CD8-positive, alpha-beta memory T cell (primary cell): ENCODE results near the gene LMO1. TPM values are rescaled to one million over a fixed set of nuclear protein-coding genes. Genes with fewer than 3 reads are reported as not detected.

Experiments
- CTCF ChIA-PET: fragments of 350-600 bp; sonication (Branson Sonifier 250); formaldehyde crosslinking; loops from one replicate; lab custom pipeline; 2021; ENCODE audit warnings: antibody characterized with exemption; lab: Charles Lee
- POLR2A ChIA-PET: fragments of 350-600 bp; sonication (Branson Sonifier 250); formaldehyde crosslinking; loops from one replicate; lab custom pipeline; 2021; ENCODE audit warnings: antibody characterized with exemption; lab: Charles Lee
- DNase-seq, 5 donors: peaks; one replicate each; pipeline versions ENCODE4 v3.0.0 to v3.0.0-alpha.2; 2020 to 2022; ENCODE audit warnings: mixed read lengths in 1 of 5
- H3K27ac ChIP-seq: one replicate; pipeline ENCODE4 v1.7.0; 2013; ENCODE audit warnings: low read depth, mild to moderate bottlenecking, low read length, moderate library complexity
- H3K27me3 ChIP-seq: 2 replicates; pipeline ENCODE4 v1.7.0; 2013; ENCODE audit warnings: low read length, mild to moderate bottlenecking; ENCODE audit not compliant: insufficient read depth, poor library complexity, severe bottlenecking
- H3K36me3 ChIP-seq: 2 replicates; pipeline ENCODE4 v1.7.0; 2013; ENCODE audit warnings: mild to moderate bottlenecking, low read length, moderate library complexity; ENCODE audit not compliant: insufficient read depth
- H3K4me1 ChIP-seq: 2 replicates; pipeline ENCODE4 v1.7.0; 2013; ENCODE audit warnings: mild to moderate bottlenecking, low read length, moderate library complexity; ENCODE audit not compliant: insufficient read depth
- H3K4me3 ChIP-seq: 2 replicates; pipeline ENCODE4 v1.7.0; 2013; ENCODE audit warnings: mild to moderate bottlenecking, low read length
- H3K9me3 ChIP-seq: 2 replicates; pipeline ENCODE4 v1.7.0; 2013; ENCODE audit warnings: mild to moderate bottlenecking, low read length
- H3K27ac Mint-ChIP-seq, 8 donors: one replicate each; pipeline ENCODE4 v1.8.0; 2020 to 2021; ENCODE audit warnings: mixed read lengths in 8 of 8, mild to moderate bottlenecking in 6 of 8, inconsistent platforms in 3 of 8, moderate library complexity in 3 of 8
- H3K27me3 Mint-ChIP-seq, 2 donors: one replicate each; pipeline ENCODE4 v1.8.0; 2020 to 2021; ENCODE audit warnings: mixed read lengths in 2 of 2, mild to moderate bottlenecking in 1 of 2, moderate library complexity in 1 of 2
- H3K36me3 Mint-ChIP-seq, 3 donors: one replicate each; pipeline ENCODE4 v1.8.0; 2020 to 2021; ENCODE audit warnings: mixed read lengths in 3 of 3, inconsistent platforms in 1 of 3, mild to moderate bottlenecking in 1 of 3
- H3K4me1 Mint-ChIP-seq, 3 donors: one replicate each; pipeline ENCODE4 v1.8.0; 2020 to 2021; ENCODE audit warnings: mixed read lengths in 3 of 3, inconsistent platforms in 1 of 3, mild to moderate bottlenecking in 1 of 3
- H3K4me3 Mint-ChIP-seq, 7 donors: one replicate each; pipeline ENCODE4 v1.8.0; 2020 to 2021; ENCODE audit warnings: mixed read lengths in 7 of 7, mild to moderate bottlenecking in 6 of 7, moderate library complexity in 4 of 7, inconsistent platforms in 2 of 7
- H3K9me3 Mint-ChIP-seq, 5 donors: one replicate each; pipeline ENCODE4 v1.8.0; 2020 to 2022; ENCODE audit warnings: mixed read lengths in 5 of 5, mild to moderate bottlenecking in 3 of 5, moderate library complexity in 2 of 5, inconsistent platforms in 1 of 5
- polyA plus RNA-seq: library from polyadenylated mRNA; unstranded; fragments of 300-500 nt; fragmentation: Illumina TruSeq; gene quantifications from one replicate; pipeline ENCODE4 v1.2.3, GENCODE V29; 2021
- total RNA-seq, 2 experiments: library from RNA; stranded (reverse); gene quantifications; one replicate each; pipeline ENCODE4 v1.2.3, GENCODE V29; 2021

Gene LMO1
- total and polyA plus RNA-seq, 3 experiments from 2014 or later = 0.29 TPM; not detected in 2

DNA sequence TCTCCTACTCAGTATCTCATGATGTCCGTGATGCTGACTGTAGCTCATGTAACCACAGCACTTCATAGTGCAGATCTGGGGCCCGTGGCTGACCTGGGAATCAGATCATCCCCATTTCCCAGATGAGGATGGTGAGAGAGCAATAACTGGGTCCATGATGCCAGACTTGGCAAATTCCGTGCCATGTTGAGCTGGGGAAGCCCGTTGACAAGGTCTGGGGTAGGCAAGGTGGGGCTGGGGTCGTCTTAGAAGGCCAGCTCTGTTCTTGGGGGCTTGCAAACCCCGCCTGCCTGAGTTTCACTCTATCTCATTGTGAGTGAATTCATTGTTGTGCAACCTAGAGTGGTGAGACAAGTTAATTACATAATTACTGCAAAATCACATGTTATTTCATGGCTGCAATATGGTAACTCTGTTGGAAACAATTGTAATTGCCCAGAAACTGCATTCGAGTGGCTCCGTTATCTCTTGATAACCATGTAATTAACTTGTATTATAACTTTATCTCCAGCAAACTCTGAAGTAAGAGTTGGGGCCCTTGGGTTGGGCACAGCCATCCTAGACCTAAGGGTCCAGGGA is 41.7 kb downstream of the LMO1 start:
- peaks cover 0 to 3% of the 10 kb centered on the region in 2 donors for H3K27me3 Mint-ChIP-seq
- ChIA-PET POLR2A (no interaction called here), CTCF (interaction anchor here (1.0 to 1.1 kb wide), 3 partner anchors 9 to 42 kb away, joined by 3 read pairs; partner anchors contain the start of gene LMO1)

DNA sequence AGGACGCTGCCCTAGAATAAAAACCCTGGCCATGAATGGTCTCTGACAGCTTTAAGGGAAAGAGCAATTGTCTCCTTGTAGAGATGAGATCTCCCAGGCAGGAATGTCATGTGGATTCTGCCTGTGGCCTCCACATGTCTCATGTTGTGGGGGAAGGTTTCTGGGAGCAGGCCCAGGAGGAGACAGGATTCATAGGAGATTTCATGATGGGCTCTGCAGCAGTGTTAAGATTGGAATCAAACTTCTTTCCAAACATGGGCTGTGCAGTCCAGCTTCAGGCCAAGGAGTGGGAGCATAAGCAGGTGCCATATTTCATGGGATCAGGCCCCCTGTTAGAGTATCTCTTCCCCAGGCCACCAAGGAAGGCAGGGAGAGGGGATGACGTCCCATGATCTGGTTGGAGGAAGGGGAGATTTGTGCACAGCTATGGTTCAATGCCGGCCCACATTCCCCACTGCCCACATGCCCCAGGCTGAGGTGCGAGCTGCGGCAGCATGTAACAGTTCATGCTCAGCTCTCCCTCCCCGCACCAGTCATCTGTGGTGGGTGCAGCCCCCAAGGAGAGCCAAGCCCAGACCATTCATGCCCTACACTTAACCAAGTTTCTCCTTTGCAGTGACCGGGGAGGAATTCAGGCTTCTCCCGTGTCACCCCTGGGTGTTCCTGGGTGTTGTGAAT is 42.5 kb downstream of the LMO1 start:
- no peak for DNase-seq
- H3K4me3 ChIP-seq = no peak overlapping the region
- no peaks in the 10 kb centered on the region for H3K9me3 ChIP-seq
- H3K4me1 Mint-ChIP-seq = peaks cover 0 to 3% (median 0%) of the 10 kb centered on the region in 3 donors
- H3K36me3 ChIP-seq = no peaks in the 10 kb centered on the region
- no peak overlapping the region for H3K4me3 Mint-ChIP-seq
- peaks cover 0 to 3% of the 10 kb centered on the region in 2 donors for H3K27me3 Mint-ChIP-seq
- H3K9me3 Mint-ChIP-seq = no peaks in the 10 kb centered on the region
- H3K27ac ChIP-seq = no peak overlapping the region
- H3K36me3 Mint-ChIP-seq = no peaks in the 10 kb centered on the region
- CTCF ChIA-PET = interaction anchor here (1.0 to 1.4 kb wide), 3 partner anchors 10 to 346 kb away, joined by 3 to 5 read pairs (median 3); partner anchors contain the start of gene LMO1
- POLR2A ChIA-PET = no interaction called here
- no peaks in the 10 kb centered on the region for H3K4me1 ChIP-seq
- H3K27ac Mint-ChIP-seq = no peak overlapping the region
- H3K27me3 ChIP-seq = no peaks in the 10 kb centered on the region

More for the DNA sequence above, 41.7 kb downstream of the LMO1 start:
- Histone ChIP-seq H3K4me3 (no peak overlapping the region), H3K9me3 (no peaks in the 10 kb centered on the region), H3K4me1 (no peaks in the 10 kb centered on the region), H3K27ac (no peak overlapping the region), H3K36me3 (no peaks in the 10 kb centered on the region), H3K27me3 (no peaks in the 10 kb centered on the region)
- Mint-ChIP-seq H3K4me3 (no peak overlapping the region), H3K4me1 (peaks cover 0 to 3% (median 0%) of the 10 kb centered on the region in 3 donors), H3K36me3 (no peaks in the 10 kb centered on the region), H3K9me3 (no peaks in the 10 kb centered on the region), H3K27ac (no peak overlapping the region)
- no peak for DNase-seq

DNA sequence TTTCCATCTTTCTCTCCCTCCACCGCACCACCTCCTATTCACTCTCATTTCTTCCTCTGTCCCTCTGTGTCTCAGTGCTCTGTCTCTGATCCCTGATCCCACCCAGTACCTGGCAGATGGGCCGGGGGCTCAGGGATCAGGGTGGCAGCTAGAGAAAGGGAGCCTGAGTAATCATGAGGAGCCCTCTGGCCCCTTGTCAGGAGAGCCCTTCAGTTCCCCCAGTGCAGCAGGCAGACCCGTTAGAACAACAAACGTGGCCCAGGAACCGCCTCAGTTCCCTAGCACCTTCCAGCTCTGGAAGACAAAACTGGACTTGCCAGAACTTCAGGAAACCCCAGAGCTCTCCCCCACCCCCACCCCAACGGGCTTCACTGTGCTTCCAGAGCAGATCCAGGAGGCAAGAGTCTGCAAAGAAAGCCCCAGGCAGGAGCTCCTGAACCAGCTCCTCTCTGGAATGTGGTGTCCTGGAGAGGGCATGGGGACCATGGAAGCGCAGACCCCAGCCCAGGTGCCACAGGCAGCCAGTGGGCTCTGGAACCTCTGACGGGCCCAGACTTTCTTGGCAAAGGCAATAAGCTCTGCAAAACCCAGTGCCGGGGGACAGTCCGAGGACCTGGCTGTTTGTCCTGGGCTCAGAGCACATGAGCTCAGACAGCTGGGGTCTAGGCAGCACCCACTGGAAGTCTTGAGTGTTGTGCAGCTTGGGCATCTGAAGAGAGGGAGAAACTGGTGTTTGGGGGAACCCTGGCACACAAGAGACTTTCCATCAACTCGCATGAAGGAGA is 43.2 kb downstream of the LMO1 start:
- no peak overlapping the region for H3K4me3 ChIP-seq
- H3K9me3 ChIP-seq = no peaks in the 10 kb centered on the region
- no peak overlapping the region for H3K27ac ChIP-seq
- Mint-ChIP-seq H3K4me3 (no peak overlapping the region), H3K9me3 (no peaks in the 10 kb centered on the region), H3K27me3 (peaks cover 2 to 3% of the 10 kb centered on the region in 2 donors), H3K27ac (no peak overlapping the region), H3K4me1 (peaks cover 0 to 1% (median 0%) of the 10 kb centered on the region in 3 donors), H3K36me3 (no peaks in the 10 kb centered on the region)
- H3K27me3 ChIP-seq = no peaks in the 10 kb centered on the region
- POLR2A ChIA-PET = no interaction called here
- no peak for DNase-seq
- H3K4me1 ChIP-seq = no peaks in the 10 kb centered on the region
- H3K36me3 ChIP-seq = no peaks in the 10 kb centered on the region
- CTCF ChIA-PET = interaction anchor here (1.4 to 1.6 kb wide), 2 partner anchors 9 to 347 kb away, joined by 3 to 5 read pairs; no protein-coding TSS in a partner anchor

DNA sequence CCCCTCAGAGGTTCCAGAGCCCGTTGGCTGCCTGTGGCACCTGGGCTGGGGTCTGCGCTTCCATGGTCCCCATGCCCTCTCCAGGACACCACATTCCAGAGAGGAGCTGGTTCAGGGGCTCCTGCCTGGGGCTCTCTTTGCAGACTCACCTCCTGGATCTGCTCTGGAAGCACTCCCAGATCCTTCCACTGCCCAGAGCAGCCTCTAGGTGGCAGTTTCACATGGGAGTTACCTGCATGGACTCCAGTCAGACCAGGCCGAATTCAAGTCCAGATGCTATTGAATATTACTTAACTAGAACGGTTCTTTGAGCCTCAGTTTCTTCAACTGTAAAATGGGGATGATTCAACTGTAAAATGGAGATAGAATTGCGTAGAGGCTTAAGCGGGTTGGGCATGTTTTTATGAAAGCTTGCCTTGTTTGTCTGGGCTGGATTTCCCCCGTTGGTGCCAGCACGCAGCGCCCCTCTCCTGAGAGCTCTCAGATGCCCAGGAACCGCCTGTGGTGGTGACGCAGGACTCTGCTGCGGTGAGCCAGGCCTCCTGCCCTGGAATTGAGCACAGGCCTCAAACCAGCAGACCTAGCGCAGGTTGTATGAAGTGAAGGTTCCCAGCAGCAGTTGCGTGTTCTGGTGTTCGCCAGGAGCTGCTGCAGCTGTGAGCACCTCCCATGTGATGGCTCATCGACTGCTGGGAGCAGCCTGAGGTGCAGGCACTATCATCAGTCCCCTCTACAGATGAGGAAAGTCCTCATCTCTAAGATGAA is 44.2 kb downstream of the LMO1 start:
- ChIA-PET CTCF (interaction anchor here (0.6 to 1.6 kb wide), 3 partner anchors 10 to 24 kb away, joined by 3 read pairs; no protein-coding TSS in a partner anchor), POLR2A (no interaction called here)
- Histone ChIP-seq H3K9me3 (no peaks in the 10 kb centered on the region), H3K4me1 (no peaks in the 10 kb centered on the region), H3K27me3 (no peaks in the 10 kb centered on the region), H3K4me3 (no peak overlapping the region), H3K27ac (no peak overlapping the region), H3K36me3 (no peaks in the 10 kb centered on the region)
- Mint-ChIP-seq H3K9me3 (no peaks in the 10 kb centered on the region), H3K4me3 (no peak overlapping the region), H3K27ac (no peak overlapping the region), H3K27me3 (peaks cover 2 to 3% of the 10 kb centered on the region in 2 donors), H3K4me1 (no peaks in the 10 kb centered on the region), H3K36me3 (no peaks in the 10 kb centered on the region)
- no peak for DNase-seq

DNA sequence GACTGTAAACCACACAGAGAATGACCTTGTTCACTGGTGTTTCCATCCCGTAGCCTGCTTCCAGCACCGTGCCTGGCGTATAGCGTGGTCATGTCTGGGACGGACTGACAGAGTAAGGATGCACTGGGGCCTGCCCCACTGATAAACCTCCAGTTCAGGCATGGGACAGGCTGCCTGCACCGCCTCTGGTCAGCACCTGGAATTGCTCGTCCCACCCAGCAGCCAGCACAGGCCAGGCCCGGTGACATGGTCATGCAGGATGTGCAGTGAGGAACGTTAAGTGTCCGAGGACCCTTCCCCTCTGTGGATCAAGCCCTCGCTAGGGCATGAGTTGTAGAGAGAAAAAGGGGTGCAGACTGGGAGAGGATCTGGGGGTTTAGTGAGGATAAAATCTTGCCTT is 44.8 kb downstream of the LMO1 start:
- Histone ChIP-seq H3K4me1 (no peaks in the 10 kb centered on the region), H3K36me3 (no peaks in the 10 kb centered on the region), H3K27ac (no peak overlapping the region), H3K4me3 (no peak overlapping the region), H3K9me3 (no peaks in the 10 kb centered on the region), H3K27me3 (no peaks in the 10 kb centered on the region)
- Mint-ChIP-seq H3K4me3 (no peak overlapping the region), H3K27me3 (peaks cover 2 to 3% of the 10 kb centered on the region in 2 donors), H3K27ac (no peak overlapping the region), H3K36me3 (no peaks in the 10 kb centered on the region), H3K9me3 (no peaks in the 10 kb centered on the region), H3K4me1 (no peaks in the 10 kb centered on the region)
- DNase-seq = no peak
- POLR2A ChIA-PET = no interaction called here
- CTCF ChIA-PET = interaction anchor here (1.3 kb wide), 1 partner anchor 23 kb away, joined by 3 read pairs; no protein-coding TSS in a partner anchor

DNA sequence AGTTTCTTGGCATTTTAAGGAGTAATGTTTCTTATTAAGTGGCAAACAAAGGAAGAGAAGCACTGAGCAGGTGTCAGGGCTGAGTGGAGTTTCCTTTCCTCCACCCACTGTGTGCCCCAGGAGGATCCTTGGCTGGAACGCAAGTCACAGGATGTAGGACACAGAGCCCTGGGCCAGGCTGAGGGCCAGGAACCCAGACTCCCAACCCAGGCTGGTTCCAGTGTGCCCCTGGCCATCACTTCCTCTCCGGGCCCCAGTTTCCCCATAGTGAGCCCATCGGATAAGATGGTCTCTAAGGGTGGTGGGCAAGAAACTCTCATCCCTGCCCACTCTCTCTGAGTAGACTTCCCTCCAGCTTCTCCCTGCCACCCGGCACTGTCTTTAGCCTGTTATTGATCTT is 45.3 kb downstream of the LMO1 start:
- CTCF ChIA-PET = no interaction called here
- Histone ChIP-seq H3K9me3 (no peaks in the 10 kb centered on the region), H3K27me3 (no peaks in the 10 kb centered on the region), H3K27ac (no peak overlapping the region), H3K36me3 (no peaks in the 10 kb centered on the region), H3K4me1 (no peaks in the 10 kb centered on the region), H3K4me3 (no peak overlapping the region)
- Mint-ChIP-seq H3K4me1 (no peaks in the 10 kb centered on the region), H3K27me3 (peaks cover 2 to 3% of the 10 kb centered on the region in 2 donors), H3K36me3 (no peaks in the 10 kb centered on the region), H3K9me3 (no peaks in the 10 kb centered on the region), H3K27ac (no peak overlapping the region), H3K4me3 (no peak overlapping the region)
- POLR2A ChIA-PET = no interaction called here
- no peak for DNase-seq

DNA sequence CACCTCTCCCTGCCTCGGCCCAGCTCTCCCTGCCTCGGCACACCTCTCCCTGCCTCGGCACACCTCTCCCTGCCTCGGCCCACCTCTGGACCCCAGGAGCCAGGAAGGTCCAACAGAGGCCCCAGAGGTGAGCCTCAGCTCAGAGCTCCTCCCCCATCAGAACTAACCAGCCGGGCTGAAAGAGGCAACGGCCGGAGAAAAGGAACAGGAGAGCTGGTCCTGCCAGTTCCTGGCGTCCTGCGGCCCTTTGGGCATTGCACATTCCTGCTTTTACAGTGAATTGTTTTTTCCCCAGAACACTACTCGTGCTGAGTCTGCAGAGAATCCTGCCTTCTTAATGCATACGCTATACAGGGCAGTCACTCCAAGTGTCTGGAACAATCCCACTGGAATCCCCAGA is 45.8 kb downstream of the LMO1 start:
- Histone ChIP-seq H3K27me3 (no peaks in the 10 kb centered on the region), H3K36me3 (no peaks in the 10 kb centered on the region), H3K4me3 (no peak overlapping the region), H3K27ac (no peak overlapping the region), H3K4me1 (no peaks in the 10 kb centered on the region), H3K9me3 (no peaks in the 10 kb centered on the region)
- Mint-ChIP-seq H3K4me1 (no peaks in the 10 kb centered on the region), H3K36me3 (no peaks in the 10 kb centered on the region), H3K27me3 (peaks cover 1 to 5% of the 10 kb centered on the region in 2 donors), H3K27ac (no peak overlapping the region), H3K4me3 (no peak overlapping the region), H3K9me3 (no peaks in the 10 kb centered on the region)
- CTCF ChIA-PET = no interaction called here
- POLR2A ChIA-PET = no interaction called here
- DNase-seq = no peak
